Activated gamma-delta T cell treated with Interleukin-2 at 50 U/mL for 16 hours (primary cell): Measurements from ENCODE around the gene COMMD8.

ENCODE experiments used
- DNase-seq: peaks from one replicate; pipeline ENCODE4 v3.0.0-alpha.2; 2020

The COMMD8 gene

GRCh38 chr4:47471064-47471463 lies 7.6 kb upstream of the COMMD8 start:
- no peak for DNase-seq

GRCh38 chr4:47469951-47470350 lies 6.4 kb upstream of the COMMD8 start:
- DNase-seq = no peak

GRCh38 chr4:47468706-47469365 lies 5.3 kb upstream of the COMMD8 start:
- DNase-seq = no peak

DNA sequence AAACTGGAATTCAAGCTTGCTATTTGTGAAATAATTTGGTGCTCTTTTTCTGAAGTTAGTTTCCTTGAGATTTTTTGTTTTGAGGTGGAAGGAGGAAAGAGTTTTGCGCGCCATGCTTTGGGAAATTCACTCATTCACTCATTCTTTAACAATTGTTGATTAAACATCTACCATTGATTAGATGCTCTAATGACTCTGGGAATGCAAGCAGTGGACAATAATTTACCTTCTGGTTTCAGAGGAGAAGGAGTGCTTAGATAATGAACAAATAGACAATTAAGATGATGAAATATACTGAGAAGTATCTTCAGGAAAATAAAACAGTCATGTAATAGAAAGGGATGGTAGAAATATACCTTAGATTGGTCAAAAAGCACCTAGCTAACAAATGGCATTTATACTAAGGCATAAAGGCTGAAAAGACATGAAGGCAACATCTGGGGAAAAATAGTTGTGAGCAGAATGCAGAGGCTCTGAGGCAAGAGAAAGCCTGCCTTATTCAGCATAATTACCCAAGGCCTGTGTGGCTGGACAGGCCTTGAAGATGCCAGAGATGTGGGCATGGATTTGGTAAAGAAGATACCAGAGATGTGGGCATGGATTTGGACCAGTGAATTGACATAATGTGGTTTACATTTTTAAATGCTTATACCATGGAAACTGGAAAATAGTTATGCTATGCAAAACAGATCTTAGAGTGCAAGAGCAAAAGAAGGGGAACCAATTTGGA lies 2.7 kb upstream of the COMMD8 start:
- DNase-seq = no peak

DNA sequence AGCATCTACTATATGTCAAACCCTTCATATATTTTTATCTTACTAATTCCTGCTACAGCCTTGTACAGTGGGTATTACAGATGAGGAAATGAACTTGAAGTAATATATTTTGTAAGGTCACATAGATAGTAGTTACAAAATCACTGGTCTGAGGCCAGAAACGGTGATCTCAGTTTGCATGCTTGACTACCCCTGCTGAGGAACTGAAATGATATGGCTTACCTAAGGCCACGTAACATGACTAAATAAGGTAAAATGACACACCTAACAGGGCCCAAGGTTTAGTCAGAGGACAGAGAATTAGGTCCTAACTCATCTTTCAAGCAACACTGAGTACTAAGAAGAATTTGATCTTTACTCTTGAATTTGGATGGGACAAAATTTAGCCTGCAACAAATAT lies 1.5 kb upstream of the COMMD8 start:
- DNase-seq = no peak

DNA sequence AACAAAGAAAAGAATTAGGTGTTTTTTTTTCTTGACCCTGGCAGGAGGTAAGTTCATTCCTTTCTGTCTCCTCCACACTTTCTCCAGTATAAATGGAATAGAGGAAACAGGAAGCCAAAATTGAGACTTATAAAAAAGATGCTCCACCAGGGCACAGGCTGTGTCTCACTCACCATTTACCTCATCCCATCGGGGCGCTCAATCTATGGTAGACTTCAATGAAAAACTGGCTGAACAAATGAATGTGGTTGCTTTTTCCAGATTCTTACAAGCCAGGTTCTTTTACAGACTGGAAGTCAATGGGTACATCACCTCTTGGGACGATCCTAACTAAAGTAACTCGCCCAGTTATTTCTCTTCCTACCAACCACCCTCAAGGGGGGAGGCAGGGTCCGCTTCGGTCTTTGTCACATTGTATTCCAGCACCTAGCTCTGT lies 685 bp downstream of the COMMD8 start:
- DNase-seq = no peak

- no peak for DNase-seq
Measured at GRCh38 chr4:47451657-47452056, 11.8 kb downstream of the COMMD8 start.

DNA sequence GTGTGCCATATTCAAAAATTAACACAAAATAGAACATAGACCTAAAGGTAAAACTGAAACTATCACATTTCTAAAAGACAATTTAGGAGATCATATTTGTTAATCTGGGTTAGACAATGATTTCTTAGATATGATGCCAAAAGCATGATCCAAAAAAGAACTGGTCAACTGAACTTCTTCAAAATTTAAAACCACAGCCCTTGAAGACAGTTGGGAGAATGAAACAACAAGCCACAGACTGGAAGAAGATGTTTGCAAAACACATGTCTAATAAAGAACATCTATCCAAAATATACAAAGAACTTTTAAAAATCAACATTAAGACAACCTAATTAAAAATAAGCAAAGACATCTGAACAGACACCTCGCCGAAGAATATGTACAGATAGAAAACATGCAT lies 19.5 kb downstream of the COMMD8 start:
- DNase-seq = no peak

DNA sequence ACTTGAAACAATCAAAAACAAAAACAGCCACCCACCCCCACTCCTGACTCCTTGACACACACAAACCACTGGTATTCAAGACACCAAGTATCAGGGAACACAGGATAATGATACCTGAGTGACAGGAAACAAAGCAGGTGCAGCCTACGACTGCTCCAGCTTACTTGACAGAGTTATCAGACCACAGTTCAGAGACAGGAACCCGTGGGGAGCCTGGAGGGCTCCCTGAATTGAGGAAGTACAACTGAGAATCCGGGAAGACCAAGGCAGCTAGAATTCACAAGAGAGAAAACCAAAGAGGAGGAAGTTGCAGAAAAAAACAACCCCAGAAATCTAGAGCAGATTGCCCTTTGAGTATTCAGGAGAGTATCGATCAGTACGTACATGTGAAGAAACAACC lies 20.5 kb downstream of the COMMD8 start:
- DNase-seq = no peak

DNA sequence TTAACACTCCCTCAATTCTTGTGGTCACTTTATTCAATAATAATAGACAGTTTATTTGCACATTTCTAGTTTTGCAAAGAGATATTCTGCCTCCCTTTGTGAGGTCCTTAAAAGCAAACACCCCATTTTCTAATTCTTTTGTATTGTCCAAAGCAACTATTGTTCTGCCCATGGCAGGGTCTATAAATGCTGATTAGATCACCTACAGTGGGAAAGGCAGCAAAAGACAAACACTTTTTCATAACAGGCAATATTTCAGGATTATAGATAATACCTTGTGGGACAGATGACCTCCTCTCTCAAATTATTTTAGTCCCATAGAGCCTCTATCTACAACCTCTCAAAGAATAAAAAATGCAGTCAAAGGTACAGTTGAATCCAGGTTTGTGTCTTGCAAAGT lies 28.6 kb downstream of the COMMD8 start:
- no peak for DNase-seq

DNA sequence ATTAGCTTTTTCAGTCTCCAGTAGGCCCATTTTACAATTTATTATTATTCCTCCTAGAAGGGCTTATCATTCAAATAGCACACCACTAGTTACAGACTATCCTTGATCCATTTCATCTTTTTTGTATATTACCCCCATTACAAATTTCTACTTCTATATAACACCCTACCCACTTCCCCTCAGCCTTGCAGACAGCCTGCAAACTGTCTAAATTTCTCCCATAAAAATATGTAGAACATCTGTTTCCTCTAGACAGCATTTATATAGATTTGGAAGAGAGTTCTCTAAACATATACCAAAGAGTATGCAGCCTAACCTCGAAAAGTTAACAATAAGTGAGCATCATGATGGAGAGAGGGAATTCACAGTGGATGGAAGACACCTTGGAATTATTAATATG lies 30.8 kb downstream of the COMMD8 start:
- DNase-seq = no peak

DNA sequence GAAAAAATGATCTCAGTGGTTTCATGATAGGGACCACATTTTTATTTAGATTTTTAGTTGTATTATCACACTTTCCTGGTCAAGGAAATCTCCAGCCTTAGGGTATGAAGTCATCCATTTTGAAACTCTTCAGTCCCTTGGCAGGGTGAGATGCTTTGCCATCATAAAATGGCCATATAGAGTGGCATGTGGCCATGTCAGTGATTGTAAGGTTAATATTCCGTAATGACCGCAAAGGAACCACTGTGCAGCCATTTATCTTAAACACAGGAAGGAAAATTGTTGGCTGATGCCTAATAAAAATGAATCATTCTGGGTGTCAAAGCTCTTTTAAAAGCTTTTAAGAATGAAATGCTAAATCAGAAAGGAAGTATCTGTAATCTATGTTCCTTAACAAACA lies 35.6 kb downstream of the COMMD8 start:
- no peak for DNase-seq

DNA sequence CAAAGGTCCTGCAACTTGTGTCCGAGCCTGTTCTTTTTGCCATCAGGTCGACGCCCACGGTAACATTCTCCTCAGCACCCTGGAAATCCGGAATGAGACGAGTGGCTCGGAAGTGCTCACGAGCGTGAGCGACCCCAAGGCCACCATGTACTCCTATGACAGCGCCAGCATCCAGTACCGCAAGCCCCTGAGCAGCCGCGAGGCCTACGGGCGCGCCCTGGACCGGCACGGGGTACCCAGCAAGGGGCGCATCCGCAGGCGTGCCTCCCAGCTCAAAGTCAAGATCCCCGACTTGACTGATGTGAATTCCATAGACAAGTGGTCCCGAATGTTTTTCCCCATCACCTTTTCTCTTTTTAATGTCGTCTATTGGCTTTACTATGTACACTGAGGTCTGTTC lies 37.9 kb downstream of the COMMD8 start:
- no peak for DNase-seq

DNA sequence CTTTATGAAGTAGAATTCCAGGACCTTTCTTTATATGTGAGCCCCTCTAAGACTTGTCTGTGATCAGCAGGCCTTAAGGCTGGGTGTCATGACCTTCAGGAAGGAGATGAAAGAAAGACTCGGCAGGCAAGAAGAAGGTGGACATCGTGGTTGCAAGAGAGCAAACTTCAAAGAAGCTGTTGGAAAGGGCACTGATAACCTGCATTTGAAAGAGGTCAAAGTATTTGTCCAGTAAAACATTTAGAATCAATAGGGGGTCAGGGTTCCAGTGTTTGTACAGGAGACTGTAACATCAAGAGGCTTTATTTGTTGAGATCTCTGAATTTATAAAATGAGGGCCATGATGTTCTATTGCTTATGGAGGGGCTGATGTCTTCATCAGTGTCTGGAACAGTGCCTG lies 44.2 kb downstream of the COMMD8 start:
- no peak for DNase-seq

GRCh38 chr4:47418147-47418546 lies 45.4 kb downstream of the COMMD8 start:
- DNase-seq = no peak

DNA sequence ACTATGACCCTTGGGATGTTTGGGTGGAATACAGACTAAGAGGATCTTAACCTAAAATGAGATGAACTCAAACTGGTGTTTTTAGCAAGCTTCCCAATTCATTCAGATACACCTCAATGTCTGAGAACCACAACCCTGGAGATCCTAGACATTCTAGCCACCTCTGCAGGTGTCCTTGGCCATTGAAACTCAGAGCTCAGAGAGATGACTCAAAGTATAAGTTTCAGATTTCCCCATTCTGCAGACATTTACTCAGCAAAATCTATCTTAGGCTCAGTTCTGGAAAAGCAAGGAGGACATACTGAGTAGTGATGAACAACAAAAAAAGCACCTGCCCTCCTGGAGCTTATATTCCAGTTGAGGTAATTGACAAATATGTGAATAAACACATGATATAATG lies 47.8 kb downstream of the COMMD8 start:
- no peak for DNase-seq

- DNase-seq = no peak
Measured at GRCh38 chr4:47413521-47413920, 50.0 kb downstream of the COMMD8 start.

DNA sequence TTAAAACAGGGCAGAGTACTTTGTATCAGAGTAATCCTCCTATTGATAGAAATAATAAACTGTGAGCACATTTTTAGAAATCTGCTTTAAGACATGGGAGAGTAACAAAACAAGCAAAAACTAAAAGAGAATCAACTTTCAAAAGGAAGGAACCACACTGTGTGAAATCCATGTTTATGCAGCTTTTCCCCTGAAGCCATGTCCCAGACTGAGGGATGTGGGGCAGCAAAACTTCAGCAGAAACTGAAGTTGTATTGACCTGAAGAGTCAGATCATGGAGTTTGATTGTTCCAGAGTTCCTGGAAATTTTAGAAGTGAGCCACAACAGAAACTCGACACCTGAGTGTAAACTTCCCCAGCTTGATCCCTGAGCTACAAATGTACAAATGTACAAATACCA lies 53.2 kb downstream of the COMMD8 start:
- no peak for DNase-seq

DNA sequence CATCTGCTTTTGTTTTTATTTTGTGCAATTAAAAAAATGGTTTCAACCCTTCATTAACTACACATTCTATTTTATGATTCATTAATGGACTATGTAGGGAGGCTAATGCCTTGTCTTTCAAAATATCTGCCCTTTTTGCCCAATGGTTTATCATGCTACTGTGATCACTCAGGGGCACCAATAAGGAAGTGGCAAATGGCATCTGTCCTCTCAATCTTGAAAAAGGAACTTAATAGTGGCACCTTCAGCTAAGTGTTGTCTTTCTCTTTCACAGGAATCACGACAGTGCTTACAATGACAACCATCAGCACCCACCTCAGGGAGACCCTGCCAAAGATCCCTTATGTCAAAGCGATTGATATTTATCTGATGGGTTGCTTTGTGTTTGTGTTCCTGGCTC lies 57.1 kb downstream of the COMMD8 start:
- DNase-seq = no peak
